ENCODE results near the gene ADAM11.
"Not testable (repeated sequence)": the region's sequence is repeated elsewhere in the genome, so short reads cannot be mapped to it uniquely, and the experiment has no call there.

The ADAM11 gene

GRCh38 chr17:44793885-44794842 is 35.4 kb downstream of the ADAM11 start:
- H3K27ac ChIP-seq: peak overlapping the region; percentile 69
- no peak for DNase-seq (ENCODE audit: low read depth, low spot score)

DNA sequence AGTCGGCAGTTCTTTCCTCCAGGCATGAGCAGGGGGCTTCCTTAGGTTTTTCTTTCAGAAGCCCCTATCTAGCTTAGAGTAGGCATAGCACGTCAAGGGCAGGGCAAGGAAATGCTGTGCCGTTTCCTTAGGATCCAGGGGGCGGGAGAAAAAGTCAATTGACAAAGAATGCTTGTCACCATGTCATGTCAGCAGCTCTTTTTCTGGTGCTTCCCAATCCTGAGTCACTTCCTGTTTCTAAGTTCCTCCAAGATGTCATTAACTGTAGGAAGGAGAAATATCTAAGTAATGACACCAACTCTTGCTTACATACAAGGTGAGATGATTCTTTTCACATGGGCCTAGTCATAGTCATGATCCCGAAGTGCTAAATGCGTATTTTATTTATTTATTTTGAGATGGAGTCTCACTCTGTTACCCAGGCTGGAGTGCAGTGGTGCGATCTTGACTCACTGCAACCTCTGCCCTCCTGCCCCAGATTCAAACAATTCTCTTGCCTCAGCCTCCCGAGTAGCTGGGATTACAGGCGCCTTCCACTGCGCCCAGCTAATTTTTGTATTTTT is 36.1 kb downstream of the ADAM11 start:
- peak; percentile 56 for DNase-seq (ENCODE audit: low read depth, low spot score)
- peak overlapping the region; percentile 69 for H3K27ac ChIP-seq

DNA sequence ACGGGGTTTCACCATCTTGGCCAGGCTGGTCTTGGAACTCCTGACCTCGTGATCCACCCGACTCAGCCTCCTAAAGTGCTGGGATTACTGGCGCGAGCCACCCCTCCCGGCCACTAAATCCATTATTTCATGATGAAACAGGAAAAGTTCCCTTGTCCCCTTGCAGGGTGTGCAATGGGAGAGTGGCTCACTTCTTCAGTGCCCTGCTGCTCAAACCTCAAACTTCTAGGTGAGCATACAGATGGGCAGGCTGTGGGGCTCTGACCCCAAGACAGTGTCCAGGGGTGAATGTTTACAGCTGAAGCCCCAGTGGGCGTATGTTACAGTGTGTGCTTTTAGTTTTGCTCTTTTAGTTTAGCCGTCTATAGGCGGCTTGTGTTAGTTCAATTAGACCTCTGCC is 36.6 kb downstream of the ADAM11 start:
- DNase-seq (ENCODE audit: low read depth, low spot score): no peak
- H3K27ac ChIP-seq: peak overlapping the region; percentile 69

DNA sequence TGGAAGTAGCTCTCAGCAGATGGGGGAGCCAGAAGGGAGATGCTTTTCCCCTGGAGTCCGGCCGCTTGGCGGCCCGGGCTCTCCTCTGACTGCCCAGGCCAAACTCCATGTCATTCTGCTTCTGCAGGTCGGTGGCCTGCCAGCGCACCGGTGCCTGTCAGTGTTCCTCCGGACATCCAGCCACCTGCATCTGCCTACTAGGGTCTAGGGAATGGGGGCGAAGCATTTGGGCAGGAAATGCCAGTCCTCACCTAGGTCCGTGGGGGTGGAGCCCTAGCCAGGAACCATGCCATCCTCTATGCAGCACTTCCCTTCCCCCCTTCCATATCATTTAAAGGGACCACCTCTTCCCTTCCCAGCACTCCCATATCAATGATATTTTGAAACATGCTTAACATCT is 37.1 kb downstream of the ADAM11 start:
- peak overlapping the region; percentile 69 for H3K27ac ChIP-seq
- no peak for DNase-seq (ENCODE audit: low read depth, low spot score)

DNA sequence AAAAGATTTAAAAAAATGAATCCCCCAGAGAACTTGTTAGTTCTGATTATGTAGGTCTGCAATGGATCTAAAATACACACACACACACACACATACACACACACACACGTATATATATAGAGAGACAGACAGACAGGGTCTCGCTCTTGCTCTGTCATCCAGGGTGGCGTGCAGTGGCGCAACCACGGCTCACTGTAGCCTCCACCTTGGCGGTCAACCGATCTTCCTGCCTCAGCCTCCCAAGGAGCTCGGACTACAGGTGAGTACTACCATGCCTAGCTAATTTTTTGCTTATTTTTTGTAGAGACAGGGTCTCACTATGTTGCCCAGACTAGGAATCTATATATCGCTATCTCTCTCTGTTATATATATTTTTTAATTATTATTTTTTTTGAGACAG is 37.9 kb downstream of the ADAM11 start:
- no peak overlapping the region for H3K27ac ChIP-seq
- no peak for DNase-seq (ENCODE audit: low read depth, low spot score)

DNA sequence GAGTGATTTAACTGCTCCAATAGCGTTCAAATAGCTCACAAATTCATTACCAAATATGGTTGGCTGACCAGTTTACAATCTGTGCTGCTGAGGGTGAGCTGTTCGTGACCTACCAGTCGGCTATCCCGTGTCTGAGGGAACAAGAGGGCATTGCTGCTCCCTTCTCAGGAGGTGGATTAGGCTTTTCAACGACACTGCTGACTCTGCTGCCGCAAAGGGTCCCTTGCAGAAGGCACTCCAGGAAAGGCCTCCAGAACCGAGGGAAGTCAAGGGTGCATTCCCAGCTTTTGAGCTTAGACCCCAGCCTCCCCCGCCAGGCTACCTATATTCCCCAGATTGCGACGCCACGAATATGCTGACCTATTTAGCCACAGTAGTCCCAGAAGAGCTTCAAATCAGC is 39.0 kb downstream of the ADAM11 start:
- DNase-seq (ENCODE audit: low read depth, low spot score): no peak
- no peak overlapping the region for H3K27ac ChIP-seq

DNA sequence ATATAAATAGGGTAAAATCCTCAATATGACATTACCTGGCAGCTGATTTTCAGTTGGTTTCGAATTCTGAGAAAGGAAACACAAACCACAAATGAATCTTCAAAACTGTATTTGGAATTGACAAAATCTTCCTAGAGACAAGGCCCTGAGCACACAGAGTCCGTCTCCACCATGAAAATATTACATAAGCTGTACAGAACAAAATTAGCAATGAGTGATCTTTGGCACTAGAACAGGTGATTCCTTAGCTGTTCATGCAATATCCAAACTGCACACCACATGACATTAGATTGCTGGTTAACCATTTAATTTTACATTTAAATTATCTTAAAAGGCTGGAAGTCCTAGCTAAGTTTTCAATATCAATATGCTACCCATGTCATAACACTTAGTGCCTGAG is 39.6 kb downstream of the ADAM11 start:
- DNase-seq (ENCODE audit: low read depth, low spot score): no peak

DNA sequence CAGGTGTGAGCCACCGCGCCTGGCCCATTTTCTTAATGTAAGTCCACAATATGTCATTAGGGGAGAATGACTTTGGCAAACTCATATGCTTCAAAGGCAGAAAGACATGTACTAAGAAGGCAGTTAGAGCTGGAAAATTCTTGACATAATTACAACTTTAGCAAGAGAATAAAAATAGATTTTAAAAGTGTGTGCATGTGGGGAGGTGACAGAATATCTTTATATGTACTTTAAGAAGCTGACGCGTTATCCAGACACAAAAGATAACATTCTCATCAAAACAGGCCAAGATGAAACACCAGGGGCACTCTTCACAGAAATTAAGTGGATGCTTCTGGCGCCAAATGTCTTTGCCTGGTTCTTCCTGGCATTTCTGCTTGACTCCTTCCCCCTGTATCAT is 43.1 kb downstream of the ADAM11 start:
- DNase-seq (ENCODE audit: low read depth, low spot score): no peak
- no peak overlapping the region for H3K27ac ChIP-seq

More for the DNA sequence above, 39.6 kb downstream of the ADAM11 start:
- no peak overlapping the region for H3K27ac ChIP-seq

- H3K27ac ChIP-seq: no peak overlapping the region
- DNase-seq (ENCODE audit: low read depth, low spot score): no peak
These were observed 45.7 kb downstream of the ADAM11 start for GRCh38 chr17:44804302-44805089.

DNA sequence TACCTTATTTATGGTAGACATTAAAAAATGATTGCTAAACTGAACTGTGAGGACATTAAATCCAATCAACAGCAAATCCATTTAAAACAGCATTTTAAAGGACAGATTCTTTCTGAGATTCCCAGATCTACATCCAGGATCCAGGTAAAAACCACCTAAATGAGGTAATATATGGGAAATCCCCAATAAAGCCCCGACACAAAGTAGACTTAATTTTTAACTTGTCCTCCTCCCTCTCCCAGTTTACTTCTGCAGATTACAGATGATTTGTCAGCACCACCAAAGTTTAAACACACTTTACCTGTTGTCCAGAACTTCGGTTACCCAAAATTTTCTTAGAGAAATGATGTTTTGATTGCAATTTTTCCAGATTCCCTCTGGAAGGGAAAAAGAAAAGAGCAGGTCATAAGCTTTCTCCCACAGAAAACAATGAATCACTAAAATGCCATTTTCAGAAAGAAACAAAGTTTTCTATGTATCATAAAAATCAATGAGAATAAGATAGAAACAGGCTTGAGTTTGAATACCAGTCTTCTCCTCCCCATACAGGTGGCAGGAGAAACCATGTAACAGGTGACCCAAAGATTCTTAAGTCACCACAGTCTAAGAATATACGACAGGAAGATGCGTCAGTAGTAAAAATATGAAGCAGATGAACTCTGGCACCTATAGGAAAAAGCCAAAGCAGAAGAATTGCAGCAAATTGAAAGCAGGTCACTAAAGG is 48.5 kb downstream of the ADAM11 start:
- no peak for DNase-seq (ENCODE audit: low read depth, low spot score)

DNA sequence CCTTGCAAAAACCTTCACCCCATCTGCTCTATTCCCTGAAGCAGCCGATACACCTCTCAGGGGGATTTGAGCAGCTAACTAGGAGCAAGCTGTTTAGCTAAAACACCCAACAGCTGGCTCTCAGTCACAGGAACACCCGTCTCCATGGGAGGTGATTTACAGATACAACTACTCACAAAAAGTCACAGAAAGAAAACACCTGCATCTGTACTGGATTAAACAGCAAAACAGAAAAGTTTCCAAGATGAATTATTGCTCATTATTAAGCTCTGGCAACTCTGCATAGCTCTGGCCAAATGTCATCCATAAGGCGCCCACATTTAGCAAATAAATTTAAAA is 49.0 kb downstream of the ADAM11 start:
- H3K27ac ChIP-seq: no peak overlapping the region
- no peak for DNase-seq (ENCODE audit: low read depth, low spot score)

More for the DNA sequence above, 48.5 kb downstream of the ADAM11 start:
- H3K27ac ChIP-seq: no peak overlapping the region

DNA sequence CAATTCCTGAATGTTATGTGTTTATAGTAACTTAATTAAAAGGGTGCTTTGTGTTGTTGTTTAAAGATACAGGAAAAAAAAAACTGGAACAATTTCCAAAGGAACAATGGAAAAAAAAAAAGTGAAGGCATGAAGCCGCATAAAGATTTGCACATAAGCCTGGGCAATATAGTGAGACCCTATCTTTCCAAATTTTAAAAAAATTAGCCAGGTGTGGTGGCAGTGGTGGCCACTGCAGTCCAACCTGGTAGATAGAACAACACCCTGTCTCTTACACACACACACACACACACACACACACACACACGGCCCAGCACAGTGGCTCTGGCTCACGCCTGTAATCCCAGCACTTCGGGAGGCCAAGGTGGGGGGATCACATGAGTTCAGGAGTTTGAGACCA is 49.4 kb downstream of the ADAM11 start:
- no peak for DNase-seq (ENCODE audit: low read depth, low spot score)
- no peak overlapping the region for H3K27ac ChIP-seq

DNA sequence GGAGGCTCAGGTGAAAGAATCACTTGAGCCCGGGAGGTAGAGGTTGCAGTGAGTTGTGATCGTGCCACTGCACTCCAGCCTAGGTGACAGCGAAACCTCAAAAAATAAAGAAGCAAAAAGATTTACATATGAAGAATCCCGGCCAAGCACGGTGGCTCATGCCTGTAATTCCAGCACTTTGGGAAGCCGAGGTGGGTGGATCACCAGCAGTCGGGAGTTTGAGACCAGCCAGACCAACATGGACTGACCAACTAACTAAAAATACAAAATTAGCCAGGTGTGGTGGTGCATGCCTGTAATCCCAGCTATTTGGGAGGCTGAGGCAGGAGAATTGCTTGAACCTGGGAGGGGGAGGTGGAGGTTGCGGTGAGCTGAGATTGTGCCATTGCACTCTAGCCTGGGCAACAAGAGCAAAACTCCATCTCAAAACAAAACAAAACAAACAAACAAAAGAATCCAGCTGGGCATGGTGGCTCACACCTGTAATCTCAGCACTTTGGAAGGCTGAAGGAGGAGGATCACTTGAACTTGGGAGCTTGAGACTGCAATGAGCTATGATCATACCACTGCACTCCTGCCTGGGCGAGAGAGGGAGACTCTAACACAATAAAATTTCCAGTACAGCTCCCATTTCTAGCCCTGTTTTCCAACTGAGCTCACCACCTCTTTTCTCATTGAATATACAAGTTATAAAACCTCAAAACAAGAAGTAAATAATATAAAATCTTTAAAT is 50.0 kb downstream of the ADAM11 start:
- DNase-seq (ENCODE audit: low read depth, low spot score); H3K27ac ChIP-seq: not testable (repeated sequence)

GRCh38 chr17:44812263-44812662 is 53.5 kb downstream of the ADAM11 start:
- H3K27ac ChIP-seq: no peak overlapping the region
- DNase-seq (ENCODE audit: low read depth, low spot score): no peak

DNA sequence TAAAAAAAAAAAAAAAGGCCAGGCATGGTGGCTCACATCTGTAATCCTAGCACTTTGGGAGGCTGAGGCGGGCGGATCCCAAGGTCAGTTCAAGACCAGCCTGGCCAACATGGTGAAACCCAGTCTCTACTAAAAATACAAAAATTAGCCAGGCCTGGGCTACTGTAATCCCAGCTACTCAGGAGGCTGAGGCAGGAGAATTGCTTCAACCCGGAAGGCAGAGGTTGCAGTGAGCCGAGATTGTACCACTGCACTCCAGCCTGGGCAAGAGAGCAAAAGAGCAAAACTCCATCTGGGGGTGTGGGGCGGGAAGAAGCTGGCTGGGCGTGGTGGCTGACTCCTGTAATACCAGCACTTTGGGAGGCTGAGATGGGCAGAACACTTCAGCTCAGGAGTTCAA is 59.7 kb downstream of the ADAM11 start:
- not testable (repeated sequence) for DNase-seq (ENCODE audit: low read depth, low spot score)

GRCh38 chr17:44820631-44821212 is 61.9 kb downstream of the ADAM11 start:
- peak overlapping the region; percentile 76 for H3K27ac ChIP-seq
- peak; percentile 61 for DNase-seq (ENCODE audit: low read depth, low spot score)

More for the DNA sequence above, 59.7 kb downstream of the ADAM11 start:
- not testable (repeated sequence) for H3K27ac ChIP-seq

- DNase-seq (ENCODE audit: low read depth, low spot score): not testable (repeated sequence)
- peak overlapping the region; percentile 79 for H3K27ac ChIP-seq
These were observed 66.4 kb downstream of the ADAM11 start for GRCh38 chr17:44825236-44825635.

GRCh38 chr17:44826123-44826790 is 67.5 kb downstream of the ADAM11 start:
- DNase-seq (ENCODE audit: low read depth, low spot score): no peak
- peak overlapping the region; percentile 79 for H3K27ac ChIP-seq

DNA sequence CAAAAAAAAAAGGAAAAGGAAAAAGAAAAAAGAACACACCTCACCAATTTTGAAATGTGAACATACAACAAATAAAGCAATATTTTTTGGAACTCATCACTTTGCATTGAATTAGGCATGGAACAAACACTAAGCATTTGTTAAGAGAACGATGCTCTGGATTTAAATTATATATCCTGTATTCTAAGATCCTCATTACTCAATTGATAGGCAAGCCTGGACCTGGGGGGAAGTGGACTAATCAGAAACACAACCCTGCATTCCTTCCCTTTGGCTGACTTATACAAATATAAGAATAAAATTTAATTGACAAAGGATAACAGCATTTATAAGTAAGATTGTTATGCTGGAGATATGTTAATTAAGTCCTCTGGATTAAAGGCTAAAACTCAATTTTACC is 69.1 kb downstream of the ADAM11 start:
- DNase-seq (ENCODE audit: low read depth, low spot score): no peak
- H3K27ac ChIP-seq: peak overlapping the region; percentile 79

Measured in epithelial cell of prostate (primary cell).